MM.1S (cell line): ENCODE results near the gene TUBGCP6.

Source experiments
- DNase-seq: peaks from one replicate; pipeline ENCODE4 v3.0.0-alpha.2; 2015
- H2AFZ ChIP-seq: fragments of 300-600 bp; sonication (generic); 2 replicates; pipeline ENCODE4 v1.6.0; 2016; ENCODE audit warnings: antibody characterized with exemption, low read length
- H3F3A ChIP-seq: fragments of 300-600 bp; sonication (generic); 2 replicates; pipeline ENCODE4 v1.6.1; 2016; ENCODE audit warnings: mild to moderate bottlenecking, antibody characterized with exemption, low read length, moderate library complexity, mixed read lengths; ENCODE audit not compliant: insufficient read depth
- H3K27ac ChIP-seq: fragments of 300-600 bp; sonication (generic); 2 replicates; pipeline ENCODE4 v1.5.1; 2016; ENCODE audit warnings: mild to moderate bottlenecking, low read length
- H3K27me3 ChIP-seq: fragments of 300-600 bp; sonication (generic); replicated peaks from 2 replicates; pipeline ENCODE4 v1.6.0; 2016; ENCODE audit warnings: low read length; ENCODE audit not compliant: insufficient read depth
- H3K36me3 ChIP-seq: fragments of 300-600 bp; sonication (generic); replicated peaks from 2 replicates; pipeline ENCODE4 v1.6.1; 2016; ENCODE audit warnings: mild to moderate bottlenecking, low read length, mixed read lengths; ENCODE audit not compliant: insufficient read depth
- H3K4me1 ChIP-seq: fragments of 300-600 bp; sonication (generic); 2 replicates; pipeline ENCODE4 v1.6.1; 2016; ENCODE audit warnings: low read length, mixed read lengths
- H3K4me2 ChIP-seq: fragments of 300-600 bp; sonication (generic); 2 replicates; pipeline ENCODE4 v1.6.0; 2016; ENCODE audit warnings: low read depth, low read length
- H3K4me3 ChIP-seq: fragments of 300-600 bp; sonication (generic); 2 replicates; pipeline ENCODE4 v1.5.1; 2016; ENCODE audit warnings: low read length, mixed read lengths
- H3K79me2 ChIP-seq: fragments of 300-600 bp; sonication (generic); 2 replicates; pipeline ENCODE4 v1.6.1; 2016; ENCODE audit warnings: mixed run types, low read length, mixed read lengths
- H3K9ac ChIP-seq: fragments of 300-600 bp; sonication (generic); 2 replicates; pipeline ENCODE4 v1.6.1; 2016; ENCODE audit warnings: low read length, mixed read lengths
- H3K9me2 ChIP-seq: fragments of 300-600 bp; sonication (generic); replicated peaks from 2 replicates; pipeline ENCODE4 v1.6.1; 2016; ENCODE audit warnings: mild to moderate bottlenecking, low read length, mixed read lengths; ENCODE audit not compliant: insufficient read depth
- H3K9me3 ChIP-seq: fragments of 300-600 bp; sonication (generic); replicated peaks from 2 replicates; pipeline ENCODE4 v1.6.1; 2016; ENCODE audit warnings: mild to moderate bottlenecking, low read length, mixed read lengths; ENCODE audit not compliant: insufficient read depth
- H4K20me1 ChIP-seq: fragments of 300-600 bp; sonication (generic); 2 replicates; pipeline ENCODE4 v1.6.1; 2016; ENCODE audit warnings: mild to moderate bottlenecking, low read length, moderate library complexity, mixed read lengths; ENCODE audit not compliant: insufficient read depth
- CTCF ChIP-seq: fragments of 300-600 bp; sonication (generic); IDR thresholded peaks from 2 replicates; pipeline ENCODE4 v1.5.1; 2016; ENCODE audit warnings: antibody characterized with exemption, low read length, mixed read lengths
- EZH2 ChIP-seq: fragments of 300-600 bp; sonication (generic); optimal IDR thresholded peaks from 2 replicates; pipeline ENCODE3; 2017; ENCODE audit warnings: low read depth, mild to moderate bottlenecking, antibody characterized with exemption, low read length, mixed read lengths
- EZH2phosphoT487 ChIP-seq: fragments of 300-600 bp; sonication (generic); IDR thresholded peaks from 2 replicates; pipeline ENCODE4 v1.6.1; 2018; ENCODE audit warnings: antibody characterized with exemption, low read length

The TUBGCP6 gene

GRCh38 chr22:50226063-50226874 is 18.6 kb downstream of the TUBGCP6 start:
- Histone ChIP-seq H3K27ac (no peak overlapping the region), H3K4me3 (no peak overlapping the region), H3K9me3 (no peaks in the 10 kb centered on the region), H3K9ac (no peak overlapping the region), H3K27me3 (no peaks in the 10 kb centered on the region), H2AFZ (no peak overlapping the region), H3K9me2 (no peaks in the 10 kb centered on the region), H3K4me1 (no peaks in the 10 kb centered on the region), H3K4me2 (no peak overlapping the region), H3K79me2 (0 out of 2 replicates have a peak, but pooled peaks cover 5% of the 10 kb centered on the region), H4K20me1 (no peaks in the 10 kb centered on the region), H3F3A (no peaks in the 10 kb centered on the region), H3K36me3 (no peaks in the 10 kb centered on the region)
- DNase-seq, result no peak
- TF ChIP-seq EZH2phosphoT487 (no peak), CTCF (no peak), EZH2 (no peak)

- Histone ChIP-seq H3K27me3 (no peaks in the 10 kb centered on the region), H3K79me2 (0 out of 2 replicates have a peak, but pooled peaks cover 5% of the 10 kb centered on the region), H3F3A (no peaks in the 10 kb centered on the region), H3K4me1 (no peaks in the 10 kb centered on the region), H3K9me2 (no peaks in the 10 kb centered on the region), H3K9ac (no peak overlapping the region), H2AFZ (no peak overlapping the region), H3K27ac (no peak overlapping the region), H3K4me2 (no peak overlapping the region), H3K36me3 (no peaks in the 10 kb centered on the region), H4K20me1 (no peaks in the 10 kb centered on the region), H3K9me3 (no peaks in the 10 kb centered on the region), H3K4me3 (no peak overlapping the region)
- TF ChIP-seq EZH2phosphoT487 (no peak), CTCF (no peak), EZH2 (no peak)
- no peak for DNase-seq
These were observed 19.4 kb downstream of the TUBGCP6 start for GRCh38 chr22:50225200-50225969.

GRCh38 chr22:50224071-50224470 is 20.8 kb downstream of the TUBGCP6 start:
- H3K79me2 ChIP-seq, result no peaks in the 10 kb centered on the region
- no peaks in the 10 kb centered on the region for H4K20me1 ChIP-seq
- no peaks in the 10 kb centered on the region for H3K36me3 ChIP-seq
- H3K9ac ChIP-seq, result no peak overlapping the region
- TF ChIP-seq EZH2, result no peak
- TF ChIP-seq EZH2phosphoT487, result no peak
- no peak for TF ChIP-seq CTCF
- no peak overlapping the region for H3K4me3 ChIP-seq
- no peaks in the 10 kb centered on the region for H3K4me1 ChIP-seq
- no peaks in the 10 kb centered on the region for H3K9me2 ChIP-seq
- H3K9me3 ChIP-seq, result no peaks in the 10 kb centered on the region
- H3F3A ChIP-seq, result no peaks in the 10 kb centered on the region
- no peak overlapping the region for H3K27ac ChIP-seq
- no peak overlapping the region for H3K4me2 ChIP-seq
- DNase-seq, result no peak
- H2AFZ ChIP-seq, result no peak overlapping the region
- no peaks in the 10 kb centered on the region for H3K27me3 ChIP-seq
